Neutrophil (primary cell): ENCODE data around the gene PYCARD.

ENCODE experiments used
- H3K27ac ChIP-seq: fragments of 200-600 bp; sonication (generic); 2 replicates; pipeline ENCODE4 v1.5.1; 2016; ENCODE audit warnings: mild to moderate bottlenecking, moderate library complexity
- H3K27me3 ChIP-seq: fragments of 200-600 bp; sonication (generic); 2 replicates; pipeline ENCODE4 v1.6.0; 2016; ENCODE audit warnings: mild to moderate bottlenecking
- H3K36me3 ChIP-seq: fragments of 200-600 bp; sonication (generic); 2 replicates; pipeline ENCODE4 v1.5.1; 2017
- H3K4me1 ChIP-seq, 2 experiments: fragments of 200-600 bp in 1 of 2; sonication (generic) in 1 of 2; 1 replicate in 1 of 2; 2 replicates in 1 of 2; pipeline versions ENCODE4 v1.5.1 to v1.6.1; 2013 to 2016; ENCODE audit warnings: low read depth in 1 of 2, low read length in 1 of 2, mild to moderate bottlenecking in 1 of 2, moderate library complexity in 1 of 2; ENCODE audit not compliant: control insufficient read depth in 1 of 2, insufficient read depth in 1 of 2
- H3K4me3 ChIP-seq, 2 experiments: fragments of 200-600 bp in 1 of 2; sonication (generic) in 1 of 2; 1 replicate in 1 of 2; 2 replicates in 1 of 2; pipeline ENCODE4 v1.5.1; 2013 to 2016; ENCODE audit warnings: low read depth in 1 of 2, low read length in 1 of 2, mild to moderate bottlenecking in 1 of 2, moderate library complexity in 1 of 2
- H3K9me3 ChIP-seq: fragments of 200-600 bp; sonication (generic); 2 replicates; pipeline ENCODE4 v1.5.1; 2016
- CTCF ChIP-seq: fragments of 200-600 bp; sonication (generic); IDR thresholded peaks from 2 replicates; pipeline ENCODE4 v1.5.1; 2016; ENCODE audit warnings: antibody characterized with exemption

The PYCARD gene

GRCh38 chr16:31217136-31217530 is 14.6 kb upstream of the PYCARD start:
- Histone ChIP-seq H3K4me3 (peak overlapping the region; percentile 64 to 67), H3K27ac (no peak overlapping the region), H3K36me3 (no peaks in the 10 kb centered on the region), H3K4me1 (peaks cover 29 to 37% of the 10 kb centered on the region in 2 experiments), H3K9me3 (no peaks in the 10 kb centered on the region), H3K27me3 (peaks cover 88% of the 10 kb centered on the region)
- no peak for TF ChIP-seq CTCF

- Histone ChIP-seq H3K4me1 (peaks cover 26 to 32% of the 10 kb centered on the region in 2 experiments), H3K36me3 (no peaks in the 10 kb centered on the region), H3K4me3 (peak within 1 kb of the TSS; percentile 64 to 67), H3K27me3 (peaks cover 91% of the 10 kb centered on the region), H3K9me3 (no peaks in the 10 kb centered on the region), H3K27ac (no peak within 1 kb of the TSS)
- TF ChIP-seq CTCF: no peak
Observed at GRCh38 chr16:31216422-31217135, 14.0 kb upstream of the PYCARD start, which contains the start of gene PYDC1. Gene PYDC1, minus strand, starts transcription at chr16:31217135. Its CDS starts 107 bp downstream, at chr16:31217028.

GRCh38 chr16:31215287-31216162 is 13.0 kb upstream of the PYCARD start:
- peak overlapping the region; percentile 64 to 67 for H3K4me3 ChIP-seq
- no peaks in the 10 kb centered on the region for H3K9me3 ChIP-seq
- peaks cover 80% of the 10 kb centered on the region for H3K27me3 ChIP-seq
- H3K27ac ChIP-seq: no peak overlapping the region
- TF ChIP-seq CTCF: no peak
- H3K4me1 ChIP-seq: peaks cover 26 to 31% of the 10 kb centered on the region in 2 experiments
- no peaks in the 10 kb centered on the region for H3K36me3 ChIP-seq

GRCh38 chr16:31214708-31215286 is 12.2 kb upstream of the PYCARD start:
- Histone ChIP-seq H3K4me3 (peak overlapping the region; percentile 64 to 67), H3K9me3 (no peaks in the 10 kb centered on the region), H3K27ac (no peak overlapping the region), H3K36me3 (no peaks in the 10 kb centered on the region), H3K27me3 (peaks cover 79% of the 10 kb centered on the region), H3K4me1 (peaks cover 26 to 31% of the 10 kb centered on the region in 2 experiments)
- no peak for TF ChIP-seq CTCF

- H3K4me1 ChIP-seq: peaks cover 26 to 31% of the 10 kb centered on the region in 2 experiments
- H3K27ac ChIP-seq: no peak within 1 kb of the TSS
- peak within 1 kb of the TSS; percentile 64 to 67 for H3K4me3 ChIP-seq
- no peaks in the 10 kb centered on the region for H3K9me3 ChIP-seq
- no peak for TF ChIP-seq CTCF
- peaks cover 74% of the 10 kb centered on the region for H3K27me3 ChIP-seq
- no peaks in the 10 kb centered on the region for H3K36me3 ChIP-seq
Observed at GRCh38 chr16:31213877-31214707, 11.5 kb upstream of the PYCARD start, which contains the start of gene TRIM72. Gene TRIM72, plus strand, starts transcription at chr16:31214119. Its CDS starts 620 bp downstream, at chr16:31214739.
